Suppressor macrophage treated with lipopolysaccharide for 4 hours (primary cell): ENCODE measurements around the gene SCN8A.

Source experiments
- DNase-seq: peaks from one replicate; pipeline ENCODE4 v3.0.0-alpha.2; 2020

Gene SCN8A

DNA sequence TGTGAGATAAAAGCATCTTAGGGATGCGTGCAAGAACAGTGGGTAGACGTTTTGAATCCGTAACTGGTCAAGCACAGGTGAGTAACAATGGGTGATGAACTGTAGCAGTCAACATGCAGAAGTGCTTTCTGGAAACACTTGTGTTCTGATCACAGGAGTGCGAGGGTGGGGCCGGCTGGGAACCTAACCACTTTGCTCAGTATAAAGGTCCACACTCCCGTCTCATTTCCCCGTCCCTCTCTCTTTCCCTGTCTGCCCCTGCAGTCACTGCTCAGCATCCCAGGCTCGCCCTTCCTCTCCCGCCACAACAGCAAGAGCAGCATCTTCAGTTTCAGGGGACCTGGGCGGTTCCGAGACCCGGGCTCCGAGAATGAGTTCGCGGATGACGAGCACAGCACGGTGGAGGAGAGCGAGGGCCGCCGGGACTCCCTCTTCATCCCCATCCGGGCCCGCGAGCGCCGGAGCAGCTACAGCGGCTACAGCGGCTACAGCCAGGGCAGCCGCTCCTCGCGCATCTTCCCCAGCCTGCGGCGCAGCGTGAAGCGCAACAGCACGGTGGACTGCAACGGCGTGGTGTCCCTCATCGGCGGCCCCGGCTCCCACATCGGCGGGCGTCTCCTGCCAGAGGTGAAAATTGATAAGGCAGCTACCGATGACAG is 130.4 kb downstream of the SCN8A start:
- peak; percentile 41 for DNase-seq

- peak; percentile 29 for DNase-seq
Observed at GRCh38 chr12:51722431-51722830, 131.4 kb downstream of the SCN8A start.

- peak; percentile 39 for DNase-seq
Observed at GRCh38 chr12:51726161-51726560, 135.1 kb downstream of the SCN8A start.

GRCh38 chr12:51726931-51727330 is 135.9 kb downstream of the SCN8A start:
- no peak for DNase-seq

DNA sequence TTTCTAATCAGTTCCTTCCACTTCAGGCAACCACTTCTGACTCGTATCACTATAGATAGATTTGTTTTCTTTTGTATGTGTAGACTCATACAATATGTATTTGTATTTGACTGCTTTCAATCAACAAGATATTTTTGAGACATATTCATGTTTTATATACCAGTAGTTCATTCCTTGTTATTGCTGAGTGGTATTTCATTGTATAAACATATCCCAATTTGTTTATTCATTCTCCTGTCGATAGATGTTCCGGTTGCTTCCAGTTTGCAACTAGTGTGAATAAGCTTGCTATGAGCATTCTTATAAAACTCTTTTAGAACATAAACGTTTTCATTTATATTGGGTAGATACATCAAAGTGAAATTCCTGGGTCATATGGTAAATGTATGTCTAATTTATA is 138.3 kb downstream of the SCN8A start:
- no peak for DNase-seq

- no peak for DNase-seq
Observed at GRCh38 chr12:51730745-51731144, 139.7 kb downstream of the SCN8A start.

- DNase-seq = no peak
Observed at GRCh38 chr12:51740536-51740935, 149.5 kb downstream of the SCN8A start.

DNA sequence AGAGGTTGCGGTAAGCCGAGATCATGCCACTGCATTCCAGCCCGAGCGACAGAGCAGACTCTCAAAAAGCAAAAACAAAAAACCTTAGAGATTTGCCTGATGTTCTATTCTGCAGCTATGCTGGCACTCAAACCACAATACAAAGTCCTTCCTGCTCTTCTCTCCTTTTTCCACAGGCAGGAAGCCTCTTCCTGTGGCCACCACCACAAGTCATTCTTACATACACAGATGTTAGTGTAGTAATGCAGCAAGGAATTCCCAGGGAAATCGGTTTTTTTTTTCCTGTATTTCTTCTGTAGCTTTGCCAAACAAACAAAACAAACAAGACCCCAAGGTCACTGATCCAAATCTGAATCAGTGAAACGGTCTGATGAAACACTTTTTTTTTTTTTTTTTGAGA is 153.2 kb downstream of the SCN8A start:
- DNase-seq = no peak

DNA sequence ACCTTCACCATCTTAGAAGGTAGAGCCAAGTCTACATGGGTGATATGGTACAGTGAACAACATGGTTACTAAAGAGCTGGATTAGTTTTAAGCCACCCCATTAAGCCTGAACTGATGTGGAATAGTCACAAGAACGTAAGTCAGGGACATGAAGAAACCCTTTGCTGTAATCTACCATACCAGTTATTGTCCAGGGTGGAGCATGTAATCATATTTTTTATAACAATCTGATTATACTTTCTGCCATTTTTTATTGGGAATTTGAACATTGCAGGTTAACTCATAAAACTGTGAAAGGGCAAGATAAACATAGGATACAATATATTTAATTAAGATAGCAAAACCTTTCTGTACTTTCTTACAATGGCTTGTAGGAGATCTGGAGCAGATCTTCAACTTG is 153.9 kb downstream of the SCN8A start:
- DNase-seq = no peak

- DNase-seq = no peak
Observed at GRCh38 chr12:51746416-51746815, 155.4 kb downstream of the SCN8A start.

DNA sequence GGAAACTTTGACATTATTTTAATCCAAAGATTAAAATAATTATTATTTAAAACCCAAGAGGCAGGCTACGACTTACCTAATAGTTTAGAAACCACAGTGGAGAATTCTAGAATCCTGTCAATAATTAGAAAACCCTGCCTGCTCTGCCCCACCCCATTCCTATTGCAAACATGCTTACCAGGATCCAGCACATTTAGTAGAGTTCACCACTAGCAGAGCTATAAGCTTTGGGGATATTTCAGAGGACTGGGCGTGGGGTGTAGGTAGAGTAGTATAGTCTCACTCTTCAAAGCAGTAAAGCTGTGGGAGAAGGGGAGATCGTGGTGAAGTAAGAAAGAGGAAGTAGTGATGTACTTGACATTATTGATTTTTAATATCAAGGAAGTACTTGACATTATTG is 157.2 kb downstream of the SCN8A start:
- DNase-seq = no peak

DNA sequence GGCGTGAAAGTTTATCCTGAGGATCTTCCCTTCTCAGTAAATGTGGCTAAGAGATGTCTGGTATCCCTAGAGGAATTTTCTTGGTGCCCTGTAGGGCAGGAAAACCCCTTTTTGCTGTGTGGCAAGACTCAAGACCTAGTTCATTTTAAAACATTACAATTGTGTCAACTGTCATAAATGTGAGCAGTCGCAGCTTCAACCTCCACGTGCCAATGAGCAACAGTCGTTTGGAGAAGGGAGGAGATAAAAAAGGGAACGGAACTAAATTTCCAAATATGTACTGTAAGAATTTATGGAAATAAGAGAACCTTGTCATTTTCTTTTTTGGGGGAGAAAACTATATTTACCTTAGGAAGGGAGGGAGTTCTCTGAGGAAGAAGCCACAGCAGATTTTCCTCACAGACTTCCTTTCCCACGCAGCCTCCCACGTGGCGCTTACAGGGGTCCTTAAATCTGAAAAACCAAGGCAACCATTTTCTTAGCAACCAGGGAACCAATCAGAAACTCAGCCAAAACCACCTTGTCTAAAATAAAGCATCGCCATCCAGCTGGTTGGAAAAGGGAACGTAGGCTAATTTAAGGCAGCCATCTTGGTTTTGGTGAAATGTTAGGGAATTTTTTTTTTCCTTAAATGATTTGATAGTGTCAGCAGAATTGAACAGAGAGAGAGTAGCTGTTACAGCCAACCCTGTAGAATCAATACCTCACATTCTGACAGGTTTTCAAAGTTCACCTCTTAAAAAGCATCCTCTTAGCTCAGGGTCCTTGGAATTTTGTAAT is 158.4 kb downstream of the SCN8A start:
- DNase-seq = peak; percentile 4

GRCh38 chr12:51749986-51750317 is 158.9 kb downstream of the SCN8A start:
- DNase-seq = no peak

DNA sequence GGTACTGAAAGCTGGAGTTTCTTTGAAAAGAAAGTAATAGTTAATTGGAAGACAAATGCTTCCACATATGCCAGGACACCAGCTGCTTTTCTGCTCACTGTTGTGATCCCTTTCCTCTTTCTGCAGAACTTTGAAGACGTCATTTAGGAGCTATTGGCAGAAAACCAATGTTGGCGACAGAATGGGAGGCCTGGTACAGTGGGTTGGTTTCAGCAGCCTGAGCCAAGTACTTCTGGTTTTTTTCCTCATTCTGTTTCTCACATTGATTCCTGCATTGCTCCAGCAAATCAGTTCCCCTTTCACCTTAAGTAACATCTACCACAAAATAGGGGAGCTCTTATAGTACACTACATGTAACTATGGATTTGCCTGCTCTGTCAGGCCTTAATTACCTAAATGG is 160.6 kb downstream of the SCN8A start:
- peak; percentile 72 for DNase-seq

- peak; percentile 72 for DNase-seq
Observed at GRCh38 chr12:51752234-51752889, 161.3 kb downstream of the SCN8A start.

- DNase-seq = no peak
Observed at GRCh38 chr12:51753980-51754675, 163.1 kb downstream of the SCN8A start.

DNA sequence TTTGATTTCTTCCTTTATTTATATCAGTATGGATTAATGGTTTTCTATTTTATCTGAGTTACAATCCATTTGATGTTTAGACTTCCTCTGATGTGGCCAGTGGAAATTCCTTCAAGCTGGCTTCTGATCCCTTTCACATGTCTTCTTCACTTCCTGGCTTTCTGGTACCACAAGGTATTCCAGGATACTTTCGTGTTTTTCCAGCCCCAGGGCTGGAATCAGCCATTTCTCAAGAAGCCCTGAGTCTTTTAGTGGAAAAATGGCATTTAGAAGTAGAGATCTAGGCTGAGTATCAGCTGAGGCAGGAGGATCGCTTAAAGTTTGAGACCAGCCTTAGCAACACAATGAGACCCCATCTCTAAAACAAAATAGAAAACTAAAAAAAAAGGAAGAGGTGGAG is 164.2 kb downstream of the SCN8A start:
- DNase-seq = no peak

- no peak for DNase-seq
Observed at GRCh38 chr12:51759175-51759574, 168.1 kb downstream of the SCN8A start.

- no peak for DNase-seq
Observed at GRCh38 chr12:51759695-51760094, 168.7 kb downstream of the SCN8A start.

DNA sequence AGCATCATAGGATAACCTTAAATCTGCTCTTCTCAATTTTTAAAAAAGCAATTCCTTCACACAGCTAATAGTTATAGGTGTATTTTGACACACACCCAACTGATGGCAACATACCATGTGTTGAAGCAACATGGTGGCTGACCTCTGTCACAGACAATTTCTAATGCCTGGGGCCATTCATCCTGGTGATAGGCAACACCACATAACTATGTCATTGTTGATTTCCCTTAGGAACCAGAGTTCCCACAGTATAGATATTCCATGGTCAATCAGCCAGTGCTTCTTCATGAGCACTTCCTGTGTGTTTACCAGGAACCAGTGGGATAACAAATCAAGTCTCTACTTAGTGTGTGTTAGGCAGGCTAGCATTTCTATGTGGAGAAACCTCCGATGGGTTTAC is 169.2 kb downstream of the SCN8A start:
- DNase-seq = no peak

- DNase-seq = no peak
Observed at GRCh38 chr12:51763743-51764142, 172.7 kb downstream of the SCN8A start.

GRCh38 chr12:51766067-51766676 is 175.1 kb downstream of the SCN8A start:
- no peak for DNase-seq

- DNase-seq = no peak
Observed at GRCh38 chr12:51771008-51771407, 180.0 kb downstream of the SCN8A start.
